GM13977 (cell line): ENCODE measurements around the gene LAP3.

Experiments used
- DNase-seq: peaks from one replicate; pipeline ENCODE4 v3.0.0; 2012; ENCODE audit warnings: low spot score
- in situ Hi-C: fragments of 300-500 bp; cut with MboI; formaldehyde crosslinking; loops from one replicate; pipeline ENCODE4 v1.12.0; 2022; ENCODE audit warnings: low sequenced_read_pairs, low pct_unique_long_range_greater_than_20kb, mixed read lengths, inconsistent platforms; ENCODE audit not compliant: unreplicated experiment
- TF ChIP-seq, protein P1 (sequence below): IDR thresholded peaks from 2 replicates; pipeline ENCODE4 v1.5.1; 2012; ENCODE audit warnings: mild to moderate bottlenecking, control low read depth; ENCODE audit not compliant: insufficient read depth; ENCODE audit errors: extremely low read depth, missing control alignments

The LAP3 gene

DNA sequence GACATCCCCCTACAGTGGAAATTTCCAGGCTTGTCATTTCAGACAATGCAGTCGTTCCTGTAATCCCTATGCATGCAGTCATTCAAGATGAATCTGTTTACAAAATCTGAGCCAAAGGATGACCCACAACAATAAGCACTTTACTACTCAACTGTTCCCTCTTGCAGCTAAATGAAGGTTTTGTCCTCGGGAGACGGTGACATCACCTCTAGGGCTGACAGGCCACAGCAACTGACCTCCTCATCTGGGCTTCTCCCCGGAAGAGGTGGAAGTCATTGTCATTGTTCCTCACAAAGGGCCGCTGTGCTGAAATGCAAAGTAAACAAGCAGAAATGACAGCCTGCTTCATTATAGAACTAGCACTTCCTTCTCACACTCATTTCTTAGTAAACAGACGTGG lies 32.8 kb upstream of the LAP3 start:
- no peak for DNase-seq
- TF ChIP-seq, protein P1, sequence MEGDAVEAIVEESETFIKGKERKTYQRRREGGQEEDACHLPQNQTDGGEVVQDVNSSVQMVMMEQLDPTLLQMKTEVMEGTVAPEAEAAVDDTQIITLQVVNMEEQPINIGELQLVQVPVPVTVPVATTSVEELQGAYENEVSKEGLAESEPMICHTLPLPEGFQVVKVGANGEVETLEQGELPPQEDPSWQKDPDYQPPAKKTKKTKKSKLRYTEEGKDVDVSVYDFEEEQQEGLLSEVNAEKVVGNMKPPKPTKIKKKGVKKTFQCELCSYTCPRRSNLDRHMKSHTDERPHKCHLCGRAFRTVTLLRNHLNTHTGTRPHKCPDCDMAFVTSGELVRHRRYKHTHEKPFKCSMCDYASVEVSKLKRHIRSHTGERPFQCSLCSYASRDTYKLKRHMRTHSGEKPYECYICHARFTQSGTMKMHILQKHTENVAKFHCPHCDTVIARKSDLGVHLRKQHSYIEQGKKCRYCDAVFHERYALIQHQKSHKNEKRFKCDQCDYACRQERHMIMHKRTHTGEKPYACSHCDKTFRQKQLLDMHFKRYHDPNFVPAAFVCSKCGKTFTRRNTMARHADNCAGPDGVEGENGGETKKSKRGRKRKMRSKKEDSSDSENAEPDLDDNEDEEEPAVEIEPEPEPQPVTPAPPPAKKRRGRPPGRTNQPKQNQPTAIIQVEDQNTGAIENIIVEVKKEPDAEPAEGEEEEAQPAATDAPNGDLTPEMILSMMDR: no peak
- in situ Hi-C loops: loop anchor here (25.0 kb wide), 1 partner anchor 1043 kb away; no protein-coding TSS in a partner anchor

DNA sequence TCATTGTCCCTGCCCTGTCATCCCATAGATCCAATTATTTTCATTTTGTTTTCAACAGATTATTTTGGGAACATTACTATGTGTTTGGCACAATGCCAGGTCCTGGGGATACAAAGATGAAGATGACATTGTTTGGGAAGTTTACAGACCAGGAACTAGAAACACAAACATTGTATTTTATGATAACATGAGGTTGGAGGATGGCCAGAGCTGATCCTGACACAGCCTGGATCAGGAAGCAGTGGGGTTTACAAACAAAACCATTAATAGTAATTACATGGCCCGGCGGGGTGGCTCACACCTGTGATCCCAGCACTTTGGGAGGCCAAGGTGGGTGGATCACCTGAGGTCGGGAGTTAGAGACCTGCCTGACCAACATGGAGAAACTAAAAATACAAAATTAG lies 32.2 kb upstream of the LAP3 start:
- TF ChIP-seq, protein P1: no peak
- in situ Hi-C loops: loop anchor here (25.0 kb wide), 1 partner anchor 1042 kb away; no protein-coding TSS in a partner anchor
- no peak for DNase-seq

DNA sequence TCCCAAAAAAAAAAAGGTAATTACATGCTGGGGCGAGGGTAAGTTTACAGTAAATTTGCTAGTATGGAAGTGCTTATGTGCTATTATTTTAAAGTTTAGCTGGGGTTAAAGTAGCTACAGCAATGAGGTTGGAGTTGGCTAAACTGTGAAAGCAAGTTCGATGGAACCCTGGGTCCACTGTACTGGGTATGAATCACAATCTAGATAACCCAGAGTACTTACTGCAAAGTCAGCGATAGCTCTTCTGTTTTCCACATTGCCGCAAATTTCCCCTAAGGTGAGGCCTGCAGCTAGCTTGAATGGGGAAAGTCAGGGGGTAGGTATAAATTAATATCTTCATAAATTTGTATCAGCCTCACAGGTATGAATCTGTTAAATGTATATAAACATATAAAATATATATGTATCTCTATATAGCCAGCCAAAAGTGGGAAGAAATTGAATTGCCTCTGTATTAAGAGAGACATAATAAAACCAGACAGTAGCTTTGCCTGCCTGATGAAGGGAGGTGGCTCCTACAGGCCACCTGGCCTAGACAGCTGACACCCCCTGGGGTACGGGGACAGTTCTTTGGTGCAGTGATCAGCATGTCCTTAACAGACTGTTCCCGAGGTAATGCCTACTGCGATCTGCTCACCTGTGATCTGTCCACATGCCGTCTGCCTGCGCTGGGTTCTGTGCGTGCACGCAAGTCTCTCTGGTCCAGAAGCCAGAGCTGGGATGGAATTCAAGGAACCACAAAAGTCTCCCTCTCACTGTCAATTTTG lies 31.4 kb upstream of the LAP3 start:
- TF ChIP-seq, protein P1: no peak
- in situ Hi-C loops: loop anchor here (25.0 kb wide), 1 partner anchor 1042 kb away; no protein-coding TSS in a partner anchor
- DNase-seq: no peak

DNA sequence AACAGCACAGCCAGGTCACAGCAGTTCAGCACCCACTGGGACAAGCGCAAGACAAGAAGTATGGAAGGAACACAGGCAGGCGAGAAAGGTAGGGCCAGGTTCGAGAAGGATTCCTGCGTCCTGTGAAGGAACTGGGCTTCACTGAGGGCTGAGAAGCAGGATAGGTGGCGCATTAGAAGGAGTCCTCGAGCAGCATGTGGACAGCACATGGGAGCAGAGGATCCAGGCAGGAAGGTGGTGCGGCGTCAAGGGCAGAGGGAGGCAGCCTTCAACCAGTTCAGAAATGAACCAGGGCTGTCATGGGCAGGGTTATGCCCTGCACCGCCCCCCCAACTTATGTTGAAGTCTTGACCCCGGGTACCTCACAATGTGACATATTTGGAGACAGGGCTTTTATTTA lies 30.8 kb upstream of the LAP3 start:
- TF ChIP-seq, protein P1: no peak
- in situ Hi-C loops: loop anchor here (25.0 kb wide), 1 partner anchor 1041 kb away; no protein-coding TSS in a partner anchor
- DNase-seq: no peak

- TF ChIP-seq, protein P1: no peak
- in situ Hi-C loops: loop anchor here (25.0 kb wide), 1 partner anchor 1041 kb away; no protein-coding TSS in a partner anchor
- no peak for DNase-seq
These were observed 30.3 kb upstream of the LAP3 start for GRCh38 chr4:17546678-17547077.

DNA sequence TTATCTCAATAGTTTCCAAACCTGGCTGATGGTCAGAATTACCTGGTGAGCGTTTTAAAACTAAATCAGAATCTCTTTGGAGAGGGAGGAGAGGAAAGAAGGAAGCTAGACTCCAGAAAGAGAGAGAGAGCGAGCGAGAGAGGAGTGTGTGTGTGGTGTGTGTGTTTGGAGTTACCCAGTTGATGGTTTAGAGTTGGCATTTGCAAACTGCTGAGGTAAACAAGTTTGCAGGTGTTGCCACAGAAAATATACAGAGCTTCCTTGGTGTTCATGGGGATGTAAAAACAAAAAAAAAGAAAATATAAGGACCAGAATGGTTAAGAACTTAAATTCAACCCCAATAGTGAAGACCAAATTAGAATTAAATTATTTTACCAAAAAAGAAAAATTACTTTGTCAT lies 26.4 kb upstream of the LAP3 start:
- TF ChIP-seq, protein P1: no peak
- DNase-seq: no peak
- in situ Hi-C loops: loop anchor here (10.0 to 25.0 kb wide), 2 partner anchors 254 to 487 kb away; no protein-coding TSS in a partner anchor
